HepG2 (cell line): ENCODE data around the gene YIF1A. TPM values are rescaled to one million over a fixed set of nuclear protein-coding genes. Genes with fewer than 3 reads are reported as not detected.

Experiments used
- ELF1 ChIP-seq: sonication (generic); formaldehyde crosslinking; IDR thresholded peaks from 2 replicates; pipeline ENCODE4 v1.4.0; 2020; ENCODE audit warnings: missing genetic modification reagents
- MAFF ChIP-seq: IDR thresholded peaks from 2 replicates; pipeline ENCODE4 v1.6.1; 2011; ENCODE audit warnings: low read depth, low read length, improper control_type of control experiment
- SOX13 ChIP-seq, 3 experiments: fragments of 450-650 bp in 1 of 3; sonication (generic) in 1 of 3; formaldehyde crosslinking in 1 of 3; IDR thresholded peaks in 2 of 3; conservative IDR thresholded peaks in 1 of 3; 2 replicates each; pipeline versions ENCODE4 v1.5.0 to v1.6.1; 2016 to 2020; ENCODE audit warnings: antibody characterized with exemption in 1 of 3, mild to moderate bottlenecking in 1 of 3, missing compliant biosample characterization in 1 of 3, missing genetic modification reagents in 1 of 3, moderate library complexity in 1 of 3
- U2AF2 ChIP-seq: fragments of 200-400 bp; formaldehyde crosslinking; IDR thresholded peaks from 2 replicates; pipeline ENCODE4 v1.6.1; 2017; ENCODE audit warnings: low read depth, mild to moderate bottlenecking, low read length
- ZNF121 ChIP-seq: sonication (generic); formaldehyde crosslinking; IDR thresholded peaks from 2 replicates; pipeline ENCODE4 v1.5.0; 2020; ENCODE audit warnings: mild to moderate bottlenecking, missing genetic modification reagents
- ZNF552 ChIP-seq: sonication (generic); formaldehyde crosslinking; IDR thresholded peaks from 2 replicates; pipeline ENCODE4 v1.9.0; 2022; ENCODE audit warnings: missing genetic modification reagents, mild to moderate bottlenecking, borderline replicate concordance
- ZNF724P ChIP-seq: sonication (generic); formaldehyde crosslinking; IDR thresholded peaks from 2 replicates; pipeline ENCODE4 v1.8.0; 2022; ENCODE audit warnings: missing genetic modification reagents, borderline replicate concordance
- ZNF776 ChIP-seq: sonication (generic); formaldehyde crosslinking; IDR thresholded peaks from 2 replicates; pipeline ENCODE4 v1.4.0; 2020; ENCODE audit warnings: mild to moderate bottlenecking, missing genetic modification reagents
- polyA plus RNA-seq, 8 experiments: library from polyadenylated mRNA; depleted of rRNA in 3 of 8; stranded (reverse) in 7 of 8; unstranded in 1 of 8; fragments of >200 nt; fragmentation: Illumina TruSeq in 4 of 8; extraction: Trizol in 4 of 8; gene quantifications; 2 replicates each; pipeline versions ENCODE4 v1.2.1 to v1.2.3, GENCODE V29; 2011 to 2016; ENCODE audit warnings: low read depth in 4 of 8, missing spikeins in 1 of 8, mixed read lengths in 1 of 8; ENCODE audit not compliant: insufficient read depth in 1 of 8
- total RNA-seq, 5 experiments: library from RNA; depleted of rRNA; stranded (reverse); fragments of >200 nt; fragmentation: Illumina TruSeq; extraction: Trizol; gene quantifications; 2 replicates each; pipeline ENCODE4 v1.2.3, GENCODE V29; 2016; ENCODE audit warnings: low read depth in 1 of 5
- TF ChIP-seq, protein P1 (sequence below): sonication (generic); formaldehyde crosslinking; IDR thresholded peaks from 2 replicates; pipeline ENCODE4 v1.9.0; 2021; ENCODE audit warnings: mild to moderate bottlenecking, missing genetic modification reagents
- TF ChIP-seq, protein P2 (sequence below), 2 experiments: sonication (generic) in 1 of 2; formaldehyde crosslinking in 1 of 2; IDR thresholded peaks; 2 replicates each; pipeline versions ENCODE4 v1.4.0 to v1.6.1; 2016 to 2020; ENCODE audit warnings: borderline replicate concordance in 1 of 2, low read depth in 1 of 2, mild to moderate bottlenecking in 1 of 2, missing genetic modification reagents in 1 of 2
- TF ChIP-seq, protein P3 (sequence below): sonication (generic); formaldehyde crosslinking; IDR thresholded peaks from 2 replicates; pipeline ENCODE4 v1.4.0; 2020; ENCODE audit warnings: mild to moderate bottlenecking, missing genetic modification reagents
- TF ChIP-seq, protein P4 (sequence below): sonication (generic); formaldehyde crosslinking; IDR thresholded peaks from 2 replicates; pipeline ENCODE4 v1.8.1; 2023; ENCODE audit warnings: mild to moderate bottlenecking, missing genetic modification reagents

Gene YIF1A
- total and polyA plus RNA-seq, 2 of the 13 experiments (the other 11 are each of a cell fraction or from before 2014, with no cell fraction given) = 133 to 145 TPM

DNA sequence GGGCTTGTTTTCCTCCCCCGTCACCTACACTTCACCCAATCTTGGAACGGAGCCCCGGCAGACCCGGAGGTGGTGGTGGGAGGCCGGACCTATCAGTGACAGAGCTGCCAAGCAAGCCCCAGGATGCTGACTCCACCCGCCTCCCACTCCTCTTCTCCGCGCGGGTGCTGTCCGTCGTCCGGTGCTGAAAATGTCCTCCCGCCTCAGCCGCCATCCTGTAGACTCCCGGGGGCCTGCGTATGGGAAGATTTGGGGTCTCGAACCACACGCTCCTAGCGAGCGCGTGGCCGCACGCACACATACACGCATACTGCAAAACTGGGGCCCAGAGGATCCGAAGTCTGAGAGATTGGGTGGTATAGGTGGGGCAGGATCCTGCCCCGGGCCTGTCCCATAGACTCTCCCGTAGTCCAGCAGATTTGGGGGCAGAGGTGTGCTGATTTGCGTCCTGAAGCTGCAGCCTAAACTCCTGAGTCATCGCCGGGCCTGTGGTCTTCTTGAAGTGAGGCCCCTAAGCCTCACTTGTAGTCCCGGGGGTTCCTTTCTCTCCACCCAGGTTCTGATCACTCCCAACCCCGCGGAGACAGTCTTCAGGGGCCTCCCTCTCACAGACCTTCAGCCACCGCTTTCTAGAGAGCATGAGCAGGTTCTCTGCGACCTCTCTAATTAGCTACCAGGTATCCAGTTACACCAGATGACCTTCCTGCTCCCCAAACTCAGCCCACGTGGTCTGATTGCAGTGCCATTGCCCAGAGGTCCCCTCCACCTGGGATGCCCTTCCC is 796 bp upstream of the YIF1A start (continued):
- TF ChIP-seq ZNF724P (CRISPR knock-in tag) = peak; percentile 66; the same call in 1 of the 2 replicates
- TF ChIP-seq ZNF121 (CRISPR knock-in tag) = 0 out of 2 replicates have a peak, but pooled peaks have one; percentile 23
- no peak for TF ChIP-seq SOX13 (IDR thresholded peaks at IDR 0.05)
- TF ChIP-seq SOX13 (CRISPR knock-in tag; conservative IDR thresholded peaks at IDR 0.05 in 1 of 2, IDR thresholded peaks at IDR 0.05 in 1 of 2) = peak in 1 of 2 experiments; percentile 31; a peak in 1 of 4 replicates
- TF ChIP-seq, protein P1, sequence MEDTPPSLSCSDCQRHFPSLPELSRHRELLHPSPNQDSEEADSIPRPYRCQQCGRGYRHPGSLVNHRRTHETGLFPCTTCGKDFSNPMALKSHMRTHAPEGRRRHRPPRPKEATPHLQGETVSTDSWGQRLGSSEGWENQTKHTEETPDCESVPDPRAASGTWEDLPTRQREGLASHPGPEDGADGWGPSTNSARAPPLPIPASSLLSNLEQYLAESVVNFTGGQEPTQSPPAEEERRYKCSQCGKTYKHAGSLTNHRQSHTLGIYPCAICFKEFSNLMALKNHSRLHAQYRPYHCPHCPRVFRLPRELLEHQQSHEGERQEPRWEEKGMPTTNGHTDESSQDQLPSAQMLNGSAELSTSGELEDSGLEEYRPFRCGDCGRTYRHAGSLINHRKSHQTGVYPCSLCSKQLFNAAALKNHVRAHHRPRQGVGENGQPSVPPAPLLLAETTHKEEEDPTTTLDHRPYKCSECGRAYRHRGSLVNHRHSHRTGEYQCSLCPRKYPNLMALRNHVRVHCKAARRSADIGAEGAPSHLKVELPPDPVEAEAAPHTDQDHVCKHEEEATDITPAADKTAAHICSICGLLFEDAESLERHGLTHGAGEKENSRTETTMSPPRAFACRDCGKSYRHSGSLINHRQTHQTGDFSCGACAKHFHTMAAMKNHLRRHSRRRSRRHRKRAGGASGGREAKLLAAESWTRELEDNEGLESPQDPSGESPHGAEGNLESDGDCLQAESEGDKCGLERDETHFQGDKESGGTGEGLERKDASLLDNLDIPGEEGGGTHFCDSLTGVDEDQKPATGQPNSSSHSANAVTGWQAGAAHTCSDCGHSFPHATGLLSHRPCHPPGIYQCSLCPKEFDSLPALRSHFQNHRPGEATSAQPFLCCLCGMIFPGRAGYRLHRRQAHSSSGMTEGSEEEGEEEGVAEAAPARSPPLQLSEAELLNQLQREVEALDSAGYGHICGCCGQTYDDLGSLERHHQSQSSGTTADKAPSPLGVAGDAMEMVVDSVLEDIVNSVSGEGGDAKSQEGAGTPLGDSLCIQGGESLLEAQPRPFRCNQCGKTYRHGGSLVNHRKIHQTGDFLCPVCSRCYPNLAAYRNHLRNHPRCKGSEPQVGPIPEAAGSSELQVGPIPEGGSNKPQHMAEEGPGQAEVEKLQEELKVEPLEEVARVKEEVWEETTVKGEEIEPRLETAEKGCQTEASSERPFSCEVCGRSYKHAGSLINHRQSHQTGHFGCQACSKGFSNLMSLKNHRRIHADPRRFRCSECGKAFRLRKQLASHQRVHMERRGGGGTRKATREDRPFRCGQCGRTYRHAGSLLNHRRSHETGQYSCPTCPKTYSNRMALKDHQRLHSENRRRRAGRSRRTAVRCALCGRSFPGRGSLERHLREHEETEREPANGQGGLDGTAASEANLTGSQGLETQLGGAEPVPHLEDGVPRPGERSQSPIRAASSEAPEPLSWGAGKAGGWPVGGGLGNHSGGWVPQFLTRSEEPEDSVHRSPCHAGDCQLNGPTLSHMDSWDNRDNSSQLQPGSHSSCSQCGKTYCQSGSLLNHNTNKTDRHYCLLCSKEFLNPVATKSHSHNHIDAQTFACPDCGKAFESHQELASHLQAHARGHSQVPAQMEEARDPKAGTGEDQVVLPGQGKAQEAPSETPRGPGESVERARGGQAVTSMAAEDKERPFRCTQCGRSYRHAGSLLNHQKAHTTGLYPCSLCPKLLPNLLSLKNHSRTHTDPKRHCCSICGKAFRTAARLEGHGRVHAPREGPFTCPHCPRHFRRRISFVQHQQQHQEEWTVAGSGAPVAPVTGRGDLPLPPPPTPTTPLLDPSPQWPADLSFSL (CRISPR knock-in tag) = no peak
- no peak for TF ChIP-seq U2AF2
- TF ChIP-seq, protein P2, sequence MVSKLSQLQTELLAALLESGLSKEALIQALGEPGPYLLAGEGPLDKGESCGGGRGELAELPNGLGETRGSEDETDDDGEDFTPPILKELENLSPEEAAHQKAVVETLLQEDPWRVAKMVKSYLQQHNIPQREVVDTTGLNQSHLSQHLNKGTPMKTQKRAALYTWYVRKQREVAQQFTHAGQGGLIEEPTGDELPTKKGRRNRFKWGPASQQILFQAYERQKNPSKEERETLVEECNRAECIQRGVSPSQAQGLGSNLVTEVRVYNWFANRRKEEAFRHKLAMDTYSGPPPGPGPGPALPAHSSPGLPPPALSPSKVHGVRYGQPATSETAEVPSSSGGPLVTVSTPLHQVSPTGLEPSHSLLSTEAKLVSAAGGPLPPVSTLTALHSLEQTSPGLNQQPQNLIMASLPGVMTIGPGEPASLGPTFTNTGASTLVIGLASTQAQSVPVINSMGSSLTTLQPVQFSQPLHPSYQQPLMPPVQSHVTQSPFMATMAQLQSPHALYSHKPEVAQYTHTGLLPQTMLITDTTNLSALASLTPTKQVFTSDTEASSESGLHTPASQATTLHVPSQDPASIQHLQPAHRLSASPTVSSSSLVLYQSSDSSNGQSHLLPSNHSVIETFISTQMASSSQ (IDR thresholded peaks at IDR 0.05; ENCODE audit: low read depth) = no peak
- TF ChIP-seq, protein P2 (CRISPR knock-in tag; IDR thresholded peaks at IDR 0.05; ENCODE audit: borderline replicate concordance) = no peak
- no peak; the same call in 1 of the 2 replicates for TF ChIP-seq ZNF776 (CRISPR knock-in tag)
- no peak for TF ChIP-seq ELF1 (CRISPR knock-in tag)
- TF ChIP-seq, protein P3, sequence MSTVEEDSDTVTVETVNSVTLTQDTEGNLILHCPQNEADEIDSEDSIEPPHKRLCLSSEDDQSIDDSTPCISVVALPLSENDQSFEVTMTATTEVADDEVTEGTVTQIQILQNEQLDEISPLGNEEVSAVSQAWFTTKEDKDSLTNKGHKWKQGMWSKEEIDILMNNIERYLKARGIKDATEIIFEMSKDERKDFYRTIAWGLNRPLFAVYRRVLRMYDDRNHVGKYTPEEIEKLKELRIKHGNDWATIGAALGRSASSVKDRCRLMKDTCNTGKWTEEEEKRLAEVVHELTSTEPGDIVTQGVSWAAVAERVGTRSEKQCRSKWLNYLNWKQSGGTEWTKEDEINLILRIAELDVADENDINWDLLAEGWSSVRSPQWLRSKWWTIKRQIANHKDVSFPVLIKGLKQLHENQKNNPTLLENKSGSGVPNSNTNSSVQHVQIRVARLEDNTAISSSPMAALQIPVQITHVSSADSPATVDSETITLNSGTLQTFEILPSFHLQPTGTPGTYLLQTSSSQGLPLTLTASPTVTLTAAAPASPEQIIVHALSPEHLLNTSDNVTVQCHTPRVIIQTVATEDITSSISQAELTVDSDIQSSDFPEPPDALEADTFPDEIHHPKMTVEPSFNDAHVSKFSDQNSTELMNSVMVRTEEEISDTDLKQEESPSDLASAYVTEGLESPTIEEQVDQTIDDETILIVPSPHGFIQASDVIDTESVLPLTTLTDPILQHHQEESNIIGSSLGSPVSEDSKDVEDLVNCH (CRISPR knock-in tag) = no peak
- TF ChIP-seq, protein P4, sequence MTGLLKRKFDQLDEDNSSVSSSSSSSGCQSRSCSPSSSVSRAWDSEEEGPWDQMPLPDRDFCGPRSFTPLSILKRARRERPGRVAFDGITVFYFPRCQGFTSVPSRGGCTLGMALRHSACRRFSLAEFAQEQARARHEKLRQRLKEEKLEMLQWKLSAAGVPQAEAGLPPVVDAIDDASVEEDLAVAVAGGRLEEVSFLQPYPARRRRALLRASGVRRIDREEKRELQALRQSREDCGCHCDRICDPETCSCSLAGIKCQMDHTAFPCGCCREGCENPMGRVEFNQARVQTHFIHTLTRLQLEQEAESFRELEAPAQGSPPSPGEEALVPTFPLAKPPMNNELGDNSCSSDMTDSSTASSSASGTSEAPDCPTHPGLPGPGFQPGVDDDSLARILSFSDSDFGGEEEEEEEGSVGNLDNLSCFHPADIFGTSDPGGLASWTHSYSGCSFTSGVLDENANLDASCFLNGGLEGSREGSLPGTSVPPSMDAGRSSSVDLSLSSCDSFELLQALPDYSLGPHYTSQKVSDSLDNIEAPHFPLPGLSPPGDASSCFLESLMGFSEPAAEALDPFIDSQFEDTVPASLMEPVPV (CRISPR knock-in tag) = no peak
- TF ChIP-seq ZNF552 (CRISPR knock-in tag) = no peak
- TF ChIP-seq MAFF = no peak
